GM18499 (cell line): ENCODE measurements around the gene DVL1.

Experiments
- ATAC-seq: cut with Tn5 transposase; IDR thresholded peaks from one replicate; pipeline ENCODE4 v1.9.1; 2021; ENCODE audit warnings: moderate number of reproducible peaks; ENCODE audit not compliant: insufficient read depth, unreplicated experiment

Gene DVL1

GRCh38 chr1:1303736-1304135 is 45.5 kb downstream of the DVL1 start:
- no peak for ATAC-seq

- no peak for ATAC-seq
These were observed 46.2 kb downstream of the DVL1 start for GRCh38 chr1:1302951-1303509.

DNA sequence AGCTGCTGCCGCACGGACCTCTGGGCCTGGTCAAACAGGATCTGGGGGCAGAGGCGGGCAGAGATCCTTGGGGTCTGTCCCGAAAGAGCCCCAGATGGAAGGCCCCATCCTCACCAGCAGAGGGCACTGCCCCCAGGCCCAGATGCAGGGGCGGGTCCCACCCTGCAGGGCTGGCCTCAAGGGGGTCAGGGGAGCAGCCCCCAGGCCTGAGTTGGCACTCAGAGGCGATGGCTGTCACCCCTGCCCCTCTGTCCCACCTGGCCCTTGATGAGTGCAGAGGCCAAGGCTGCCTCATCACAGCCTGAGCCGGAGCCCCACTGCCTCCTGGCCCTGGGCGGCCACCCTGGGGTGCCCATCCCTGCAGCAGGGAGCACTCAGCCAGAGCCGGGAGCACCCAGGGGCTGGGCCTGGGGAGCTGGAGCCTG is 47.2 kb downstream of the DVL1 start:
- no peak for ATAC-seq

- no peak for ATAC-seq
These were observed 48.9 kb downstream of the DVL1 start for GRCh38 chr1:1300352-1300739.

- ATAC-seq = no peak
These were observed 49.4 kb downstream of the DVL1 start for GRCh38 chr1:1299686-1300351.

DNA sequence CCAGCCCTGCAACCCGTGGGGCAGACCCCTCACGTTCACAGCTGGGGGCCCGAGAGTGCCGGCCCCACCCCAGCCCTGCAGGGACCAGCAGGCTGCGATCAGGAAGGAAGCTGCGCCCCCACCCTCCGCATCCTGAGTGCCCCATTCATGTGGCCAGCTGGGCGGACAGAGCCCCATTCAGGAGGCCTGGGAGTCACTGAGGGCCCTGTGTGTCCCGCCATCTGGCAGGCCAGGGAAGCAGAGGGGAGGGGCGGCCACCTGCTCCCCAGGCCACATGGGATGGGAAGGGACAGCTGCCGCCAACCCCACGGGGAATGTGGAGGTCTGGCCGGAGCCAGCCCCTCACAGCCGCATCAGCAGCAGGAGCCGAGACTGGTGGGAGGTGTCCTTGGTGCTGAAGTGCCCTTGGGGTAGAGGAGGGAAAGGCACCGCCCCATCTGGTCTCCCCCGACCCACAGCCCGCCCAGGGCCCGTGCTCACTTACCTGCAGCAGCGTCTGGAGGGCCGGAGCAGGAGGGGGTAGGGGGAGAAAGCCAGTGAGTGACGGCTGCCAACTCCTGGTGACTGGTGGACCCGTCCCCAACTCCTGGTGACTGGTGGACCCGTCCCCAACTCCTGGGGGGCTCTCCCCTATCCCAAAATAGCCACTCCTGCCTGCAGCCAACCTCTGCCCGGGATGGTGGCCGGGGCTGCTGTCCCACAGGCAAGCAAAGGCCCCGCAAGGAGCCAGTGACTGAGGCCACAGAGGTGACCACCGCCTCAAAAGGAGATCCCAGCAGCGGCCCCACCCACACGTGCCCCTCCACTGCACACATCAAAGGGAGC is 50.1 kb downstream of the DVL1 start:
- ATAC-seq = no peak

DNA sequence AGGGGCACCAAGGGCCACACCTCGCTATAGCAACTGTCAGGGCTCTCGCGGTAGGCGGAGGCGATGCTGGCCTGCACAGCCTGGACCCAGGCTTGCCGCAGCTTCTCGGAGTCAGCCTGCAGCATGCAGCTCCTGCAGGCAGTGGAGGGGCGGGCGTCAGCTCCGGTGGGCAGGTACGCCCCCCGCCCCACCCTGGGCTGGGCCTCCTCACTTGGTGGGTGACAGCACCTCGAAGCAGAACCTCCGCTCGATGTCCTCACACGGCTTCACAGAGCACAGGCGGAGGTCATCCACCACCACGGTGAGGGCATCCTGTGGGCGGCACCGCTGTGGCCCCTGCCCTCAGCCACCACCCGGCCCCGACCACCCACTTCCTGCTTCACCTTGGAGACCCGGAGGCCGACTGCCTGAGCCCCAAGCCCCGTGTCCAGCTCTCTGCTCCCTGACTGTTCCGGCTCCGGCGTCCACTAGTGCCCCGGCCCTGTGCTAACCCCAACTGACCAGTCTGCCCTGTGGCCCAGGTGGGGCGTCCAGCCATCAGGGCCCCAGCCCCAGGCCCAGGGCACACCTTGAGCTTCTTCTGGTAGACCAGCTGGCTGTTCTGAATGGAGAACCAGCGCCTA is 51.3 kb downstream of the DVL1 start:
- ATAC-seq = no peak

- ATAC-seq = no peak
These were observed 52.9 kb downstream of the DVL1 start for GRCh38 chr1:1296070-1297061.

DNA sequence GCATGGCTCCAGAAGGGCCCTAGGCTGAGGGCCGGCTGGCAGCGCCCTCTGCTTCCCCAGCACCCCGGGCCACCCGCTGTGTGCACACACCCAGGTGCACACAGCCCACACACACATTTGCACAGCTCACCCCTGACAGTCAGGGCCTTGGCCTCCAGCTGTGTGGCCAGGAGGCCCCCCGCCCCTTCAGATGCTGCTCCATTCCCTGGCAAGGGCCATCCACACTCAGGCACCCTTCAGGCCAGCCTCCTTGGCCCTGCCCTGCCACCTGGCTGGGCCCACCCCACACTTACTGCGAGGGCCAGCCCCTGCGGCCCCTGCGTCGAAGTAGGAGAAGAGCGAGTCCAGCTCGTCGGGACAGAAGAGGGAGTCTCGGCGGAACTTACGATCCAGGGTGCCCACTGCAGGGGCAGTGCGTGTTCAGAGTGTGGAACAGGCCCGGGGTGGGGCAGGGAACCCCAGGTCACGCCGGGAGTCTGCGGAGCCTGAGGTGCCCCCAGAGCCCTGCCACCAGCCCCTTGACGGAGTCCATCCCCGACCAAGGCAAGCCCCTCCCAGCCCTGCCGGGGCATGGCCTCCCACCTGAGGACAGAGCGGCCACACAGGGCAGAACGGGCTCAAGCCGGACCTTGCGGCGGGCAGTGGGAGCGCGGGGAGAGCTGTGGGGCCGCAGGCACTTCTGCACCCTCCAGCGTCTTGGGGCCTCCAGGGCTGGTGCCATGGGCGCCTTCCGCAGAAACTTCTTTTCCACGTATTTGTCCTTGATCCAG is 53.9 kb downstream of the DVL1 start:
- no peak for ATAC-seq

DNA sequence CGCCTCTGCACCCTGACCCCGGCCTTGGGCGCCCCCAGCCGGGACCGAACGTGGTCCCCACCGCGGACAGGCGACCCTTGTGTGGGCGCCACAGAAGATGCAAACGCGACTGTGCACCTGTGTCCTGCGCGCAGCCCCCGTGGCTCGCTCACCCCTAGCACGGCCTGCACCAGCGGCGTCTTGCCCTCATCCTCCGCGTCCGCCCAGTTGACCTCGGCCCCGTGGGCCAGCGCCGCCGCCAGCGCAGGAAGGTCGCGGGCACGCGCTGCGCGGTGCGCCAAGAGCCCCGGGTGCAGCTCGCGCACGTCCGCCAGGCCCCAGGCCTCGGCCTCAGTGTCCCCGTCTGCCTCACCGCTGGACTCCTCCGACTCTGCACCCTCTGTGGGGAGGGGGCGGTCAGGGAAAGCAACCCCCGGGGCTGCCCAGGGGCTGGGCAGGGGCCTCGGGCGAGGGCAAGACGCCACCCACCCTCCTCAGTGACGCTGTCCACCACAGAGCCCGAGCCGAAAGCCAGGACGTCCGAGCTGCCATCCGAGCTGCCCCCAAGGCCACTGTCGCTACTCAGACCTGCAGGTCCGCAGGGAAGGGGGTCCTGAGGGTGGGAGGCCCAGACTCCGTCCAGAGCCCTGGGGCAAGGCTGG is 54.8 kb downstream of the DVL1 start:
- no peak for ATAC-seq

GRCh38 chr1:1293263-1294249 is 55.7 kb downstream of the DVL1 start:
- no peak for ATAC-seq

- ATAC-seq = no peak
These were observed 56.4 kb downstream of the DVL1 start for GRCh38 chr1:1292851-1293250.

- no peak for ATAC-seq
These were observed 56.8 kb downstream of the DVL1 start for GRCh38 chr1:1292442-1292779.

DNA sequence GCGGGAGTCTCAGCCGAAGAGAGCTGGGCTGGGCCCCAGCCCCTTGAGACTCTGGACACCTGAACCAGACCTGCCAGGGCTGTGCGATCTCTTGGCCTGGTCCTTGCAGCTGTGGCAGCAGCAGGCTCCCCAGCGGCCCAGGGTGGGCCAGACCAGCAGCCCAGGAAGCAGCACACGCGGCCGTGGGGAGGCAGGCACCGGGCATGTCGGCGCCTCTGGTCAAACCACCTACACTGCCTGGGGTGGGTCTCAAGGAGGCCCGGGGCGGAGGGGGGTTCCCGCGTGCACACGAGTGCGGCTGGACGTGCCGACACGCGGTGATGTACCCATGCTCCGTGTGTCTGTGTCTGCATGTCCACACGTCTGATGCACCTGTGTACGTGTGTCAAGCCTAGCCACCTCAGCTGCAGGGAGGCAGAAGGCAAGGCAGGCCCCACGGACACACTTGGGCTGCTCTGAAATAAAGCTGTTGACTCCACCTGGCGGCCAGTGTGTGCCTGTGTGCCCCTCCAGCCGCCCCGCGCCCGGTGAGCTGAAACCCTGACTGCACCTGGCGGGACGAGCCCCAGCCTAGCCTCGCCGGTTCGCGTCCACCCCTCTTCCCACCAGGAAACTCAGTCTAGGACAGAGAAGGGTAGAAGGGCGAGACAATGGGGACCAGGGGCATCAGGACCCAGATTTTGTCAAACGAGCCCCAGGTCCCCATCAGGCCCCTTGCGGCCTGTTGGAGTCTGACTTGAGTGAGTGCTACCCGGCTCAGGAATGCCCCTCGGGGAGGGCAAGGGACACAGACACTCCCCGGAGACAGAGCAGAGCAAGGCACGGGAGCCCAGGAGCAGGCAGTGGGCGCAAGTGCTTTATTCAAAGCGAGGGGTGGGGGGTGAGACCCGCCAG is 57.4 kb downstream of the DVL1 start:
- no peak for ATAC-seq

DNA sequence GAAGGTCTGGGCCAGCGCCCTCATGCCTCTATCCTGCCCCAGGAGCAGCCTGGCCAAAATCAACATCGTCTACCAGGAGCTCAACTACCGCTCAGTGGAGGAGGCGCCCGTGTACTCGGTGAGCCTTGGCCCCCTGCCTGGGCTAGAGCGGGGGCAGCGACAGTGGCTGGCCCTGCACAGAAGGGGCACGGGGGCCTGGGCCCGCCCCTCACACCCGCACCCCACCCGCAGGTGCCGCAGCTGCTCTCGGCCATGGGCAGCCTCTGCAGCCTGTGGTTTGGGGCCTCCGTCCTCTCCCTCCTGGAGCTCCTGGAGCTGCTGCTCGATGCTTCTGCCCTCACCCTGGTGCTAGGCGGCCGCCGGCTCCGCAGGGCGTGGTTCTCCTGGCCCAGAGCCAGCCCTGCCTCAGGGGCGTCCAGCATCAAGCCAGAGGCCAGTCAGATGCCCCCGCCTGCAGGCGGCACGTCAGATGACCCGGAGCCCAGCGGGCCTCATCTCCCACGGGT is 58.1 kb downstream of the DVL1 start:
- no peak for ATAC-seq

GRCh38 chr1:1290238-1290731 is 58.9 kb downstream of the DVL1 start:
- no peak for ATAC-seq
